MG63 (cell line): ENCODE data around the gene GID8. TPM values are rescaled to one million over a fixed set of nuclear protein-coding genes. Genes with fewer than 3 reads are reported as not detected.
A peak's percentile ranks its signal among the peaks of the same experiment; 100 is the strongest.
"Not testable (repeated sequence)": the region's sequence is repeated elsewhere in the genome, so short reads cannot be mapped to it uniquely, and the experiment has no call there.

Experiments used
- DNase-seq: peaks from one replicate; pipeline ENCODE4 v3.0.0-alpha.2; 2020
- H3K27me3 ChIP-seq: fragments of 250-450 bp; sonication (Bioruptor Pico); 2 replicates; pipeline ENCODE4 v1.5.1; 2020; ENCODE audit warnings: mild to moderate bottlenecking, moderate library complexity
- H3K36me3 ChIP-seq: fragments of 250-450 bp; sonication (Bioruptor Pico); 2 replicates; pipeline ENCODE4 v1.5.1; 2020; ENCODE audit warnings: mild to moderate bottlenecking, moderate library complexity
- H3K4me3 ChIP-seq: fragments of 250-450 bp; sonication (Bioruptor Pico); 2 replicates; pipeline ENCODE4 v1.5.1; 2020; ENCODE audit warnings: mild to moderate bottlenecking, moderate library complexity
- H3K9me3 ChIP-seq: fragments of 250-450 bp; sonication (Bioruptor Pico); 2 replicates; pipeline ENCODE4 v1.5.1; 2020; ENCODE audit warnings: mild to moderate bottlenecking, moderate library complexity
- total RNA-seq: library from RNA; depleted of rRNA; stranded (reverse); fragments of >200 nt; shearing (Covaris generic); gene quantifications from 2 replicates; pipeline ENCODE4 v1.2.3, GENCODE V29; 2014; ENCODE audit warnings: low replicate concordance

Gene GID8
- total RNA-seq, 1 experiment from 2014 or later: 36.6 TPM

DNA sequence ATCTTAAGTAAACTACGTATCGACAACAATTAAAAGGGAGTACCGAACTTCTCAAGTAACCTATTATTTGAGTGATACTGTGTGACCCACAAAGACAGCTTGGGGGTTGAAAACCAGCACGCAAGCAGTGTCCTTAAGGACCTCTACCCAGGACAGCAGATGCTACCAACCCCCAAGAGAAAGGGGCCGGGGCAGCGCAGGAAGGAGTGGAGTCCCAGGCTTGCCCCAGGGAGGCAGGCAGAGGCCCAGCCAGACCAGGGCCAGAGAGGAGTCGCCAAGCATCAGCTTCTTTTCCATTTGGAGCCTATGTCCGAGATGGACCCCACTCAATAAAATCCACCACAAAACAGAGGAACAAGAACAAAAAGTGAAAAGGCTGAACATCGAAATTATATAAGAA is 23.5 kb upstream of the GID8 start:
- no peak overlapping the region for H3K4me3 ChIP-seq
- DNase-seq: no peak
- no peaks in the 10 kb centered on the region for H3K9me3 ChIP-seq
- peaks cover 49% of the 10 kb centered on the region for H3K36me3 ChIP-seq
- H3K27me3 ChIP-seq: no peaks in the 10 kb centered on the region

DNA sequence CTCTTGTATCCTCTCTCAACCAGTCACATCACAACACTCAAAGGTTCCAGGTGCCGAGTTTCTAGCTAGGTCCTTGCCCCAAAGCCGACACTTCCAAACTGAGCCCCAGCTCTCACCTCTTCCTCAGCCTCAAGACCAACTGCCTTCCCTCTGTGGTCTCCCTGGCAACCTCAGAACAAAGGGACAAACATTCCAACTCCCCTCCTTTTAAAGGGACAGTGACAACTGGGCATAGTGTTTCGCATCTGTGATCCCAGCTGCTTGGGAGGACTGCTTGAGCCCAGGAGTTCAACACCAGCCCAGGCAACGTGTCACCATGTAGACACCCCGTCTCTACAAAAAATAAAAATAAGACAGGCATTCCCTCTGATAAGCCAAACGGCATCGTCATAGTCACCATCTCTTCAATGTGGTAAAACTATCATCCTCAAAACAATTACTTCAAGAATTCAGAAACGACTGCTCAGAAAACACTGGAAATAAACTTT is 22.9 kb upstream of the GID8 start:
- no peaks in the 10 kb centered on the region for H3K27me3 ChIP-seq
- H3K4me3 ChIP-seq: no peak overlapping the region
- DNase-seq: no peak
- H3K9me3 ChIP-seq: no peaks in the 10 kb centered on the region
- H3K36me3 ChIP-seq: peaks cover 43% of the 10 kb centered on the region

DNA sequence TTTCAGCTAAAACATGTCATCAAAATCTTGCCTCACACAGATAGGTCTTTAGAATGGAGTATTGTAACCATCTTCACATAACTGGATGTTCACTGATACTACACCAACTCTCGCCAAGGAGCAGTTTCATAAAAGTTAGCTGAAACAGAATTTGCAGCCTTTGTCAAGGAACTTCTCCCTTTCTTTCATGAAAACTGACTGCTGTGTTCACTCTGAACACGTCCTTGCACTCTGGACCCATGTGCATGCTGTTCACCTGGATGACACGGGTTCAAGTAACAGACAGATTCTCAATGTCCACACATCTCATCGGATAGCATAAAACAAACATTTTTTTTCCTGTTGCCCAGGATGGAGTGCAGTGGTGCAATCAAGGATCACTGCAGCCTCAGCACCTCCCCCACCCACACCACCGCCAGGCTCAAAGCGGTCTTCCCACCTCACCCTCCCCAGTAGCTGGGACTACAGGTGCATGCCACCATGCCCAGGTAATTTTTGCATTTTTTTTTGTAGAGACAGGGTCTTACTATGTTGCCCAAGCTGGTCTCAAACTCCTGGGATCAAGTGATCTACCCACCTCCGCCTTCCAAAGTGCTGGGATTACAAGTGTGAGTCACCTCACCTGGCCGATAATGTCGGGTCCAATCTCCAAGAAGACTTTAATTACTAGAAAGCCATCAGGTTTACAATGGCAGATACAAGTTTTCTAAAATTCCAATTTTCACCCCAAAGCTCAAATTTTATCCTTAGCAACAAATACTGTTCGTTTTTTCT is 21.1 kb upstream of the GID8 start:
- Histone ChIP-seq H3K4me3 (no peak overlapping the region), H3K9me3 (no peaks in the 10 kb centered on the region), H3K27me3 (no peaks in the 10 kb centered on the region), H3K36me3 (peaks cover 27% of the 10 kb centered on the region)
- no peak for DNase-seq

DNA sequence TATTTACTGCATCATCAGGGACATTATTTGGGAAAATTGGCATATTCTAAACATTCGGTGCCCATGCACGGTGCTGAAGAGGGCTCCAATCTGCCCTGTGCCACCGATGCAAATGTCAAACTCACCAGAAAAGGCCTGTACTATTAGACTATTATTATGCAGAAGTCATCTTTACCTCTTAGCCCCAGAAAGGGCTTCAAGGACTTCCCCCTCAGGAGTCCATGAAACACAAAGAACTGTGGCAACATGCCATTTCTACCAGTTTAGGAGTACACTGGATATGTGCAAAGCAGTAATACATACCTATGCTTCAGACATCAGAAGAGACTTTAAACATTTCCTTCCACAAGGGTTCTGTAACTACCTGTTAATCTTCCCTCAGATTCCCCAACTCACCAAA is 20.2 kb upstream of the GID8 start:
- Histone ChIP-seq H3K9me3 (no peaks in the 10 kb centered on the region), H3K4me3 (no peak overlapping the region), H3K27me3 (no peaks in the 10 kb centered on the region), H3K36me3 (peaks cover 20% of the 10 kb centered on the region)
- DNase-seq: no peak

DNA sequence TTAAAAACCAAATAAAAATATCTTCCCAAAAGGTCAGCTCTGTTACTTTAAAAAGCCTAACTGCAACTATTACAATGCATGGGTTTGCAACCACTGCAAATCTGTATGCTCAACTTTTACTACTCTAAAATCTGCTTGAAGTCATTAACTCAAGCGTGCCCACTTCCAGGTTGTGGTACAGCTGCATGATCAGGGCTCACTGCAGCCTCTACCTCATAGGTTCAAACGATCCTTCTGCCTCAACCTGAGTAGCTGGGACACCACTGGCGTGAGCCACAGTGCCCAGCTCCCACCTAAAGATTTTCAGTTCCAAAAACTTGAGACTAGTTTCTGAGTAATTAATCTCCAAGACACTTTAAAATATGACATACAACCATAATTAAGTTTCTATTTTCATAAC is 19.8 kb upstream of the GID8 start:
- no peaks in the 10 kb centered on the region for H3K9me3 ChIP-seq
- peaks cover 16% of the 10 kb centered on the region for H3K36me3 ChIP-seq
- no peak overlapping the region for H3K4me3 ChIP-seq
- DNase-seq: no peak
- H3K27me3 ChIP-seq: no peaks in the 10 kb centered on the region

DNA sequence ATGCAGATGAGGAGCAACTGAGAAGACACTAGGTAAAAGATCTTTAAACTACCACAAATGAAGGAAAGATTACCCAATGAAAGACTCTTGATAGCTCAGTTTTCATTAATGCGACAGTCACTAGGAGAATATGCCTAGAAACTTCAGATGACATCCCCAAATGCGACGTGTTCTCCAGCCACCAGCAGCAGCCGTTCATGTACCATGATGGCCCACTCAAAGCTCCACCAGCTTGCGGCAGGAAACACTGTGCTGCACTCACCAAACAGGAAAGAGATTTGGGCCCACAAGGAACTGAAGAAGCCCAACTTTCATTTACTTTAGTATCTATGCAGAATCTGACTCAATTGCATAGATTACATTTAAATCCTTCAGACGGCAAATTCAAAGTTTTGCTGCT is 19.1 kb upstream of the GID8 start:
- no peaks in the 10 kb centered on the region for H3K27me3 ChIP-seq
- DNase-seq: no peak
- no peak overlapping the region for H3K4me3 ChIP-seq
- no peaks in the 10 kb centered on the region for H3K9me3 ChIP-seq
- H3K36me3 ChIP-seq: peaks cover 11% of the 10 kb centered on the region

DNA sequence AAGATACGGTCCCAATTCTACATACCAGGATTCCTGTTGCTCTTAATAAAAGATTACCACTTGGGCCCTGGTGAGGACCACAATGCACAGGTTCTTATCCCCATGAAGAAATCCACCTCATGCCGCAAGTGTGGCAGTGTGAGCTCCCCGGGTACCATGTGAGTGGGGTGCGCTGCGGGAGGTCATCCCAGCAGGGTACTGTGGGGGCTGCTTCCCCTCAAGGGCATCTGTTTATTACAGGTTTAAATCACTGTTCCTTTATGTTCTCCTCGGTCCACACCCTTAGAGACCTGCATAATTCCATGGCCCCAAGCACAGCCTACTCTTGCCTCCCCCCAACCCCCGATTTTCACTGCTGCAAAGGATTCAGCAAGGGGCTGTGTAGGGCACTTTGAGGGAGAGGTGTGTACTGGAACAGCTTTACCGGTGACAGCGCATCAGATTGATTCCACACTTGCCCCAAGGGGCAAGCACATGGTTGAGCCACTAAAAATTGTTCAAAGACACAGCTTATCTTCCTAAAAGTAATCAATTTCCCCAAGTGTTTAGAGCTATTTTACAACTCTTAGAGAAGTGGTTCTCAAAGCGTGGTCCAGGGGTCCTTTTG is 17.8 kb upstream of the GID8 start:
- Histone ChIP-seq H3K36me3 (peaks cover 4% of the 10 kb centered on the region; the same call in 1 of the 2 replicates), H3K27me3 (no peaks in the 10 kb centered on the region), H3K9me3 (no peaks in the 10 kb centered on the region), H3K4me3 (no peak overlapping the region)
- DNase-seq: no peak

DNA sequence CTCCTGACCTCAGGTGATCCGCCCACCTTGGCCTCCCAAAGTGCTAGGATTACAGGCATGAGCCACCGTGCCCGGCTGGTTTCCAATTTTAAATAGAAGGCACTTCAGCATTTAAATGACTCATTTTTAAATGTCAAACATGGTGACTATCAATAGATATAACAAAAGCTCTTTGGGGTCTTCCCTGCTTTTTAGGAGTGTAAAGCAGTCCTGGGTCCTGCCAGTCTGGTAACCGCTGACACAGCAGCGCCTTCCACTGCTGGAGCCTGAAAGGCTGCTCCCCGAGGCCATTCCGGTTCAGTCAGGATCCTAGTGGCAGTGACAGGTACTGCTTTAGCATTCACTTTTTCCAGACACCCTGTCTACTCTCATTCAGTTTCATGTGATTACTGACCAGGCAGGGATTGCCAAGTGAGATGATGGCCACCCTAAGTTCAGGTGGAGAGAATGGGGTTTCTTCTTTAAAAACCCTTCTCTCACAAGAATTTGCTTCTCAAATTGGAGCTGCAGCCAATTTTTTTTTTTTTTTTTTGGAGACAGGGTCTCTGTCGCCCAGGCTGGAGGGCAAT is 16.7 kb upstream of the GID8 start:
- Histone ChIP-seq H3K36me3 (peaks cover 8% of the 10 kb centered on the region; the same call in 1 of the 2 replicates), H3K4me3 (no peak overlapping the region), H3K9me3 (no peaks in the 10 kb centered on the region), H3K27me3 (no peaks in the 10 kb centered on the region)
- DNase-seq: peak; percentile 49

DNA sequence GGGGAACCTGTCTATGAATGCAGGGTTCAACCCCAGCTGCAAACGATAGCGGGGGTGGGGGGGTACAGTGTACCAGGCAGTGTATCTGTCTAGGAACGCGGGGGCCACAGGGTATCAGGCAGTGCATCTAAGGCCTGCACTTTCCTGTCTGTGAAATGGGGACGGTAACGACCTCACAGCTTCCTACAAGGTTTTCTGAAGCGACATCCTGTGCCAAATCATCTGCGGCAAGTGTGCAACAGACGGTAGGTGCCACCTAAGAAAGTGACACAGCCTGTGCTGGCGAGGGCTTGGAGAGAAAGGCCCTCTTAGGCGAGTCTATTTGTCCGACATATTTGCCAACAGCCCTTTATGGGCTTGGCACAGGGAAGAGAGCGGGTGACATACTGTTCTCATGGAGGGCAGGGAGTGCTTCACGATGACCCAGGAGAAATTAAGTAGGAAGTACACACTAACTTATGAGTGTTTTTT is 15.5 kb upstream of the GID8 start:
- DNase-seq: no peak
- Histone ChIP-seq H3K36me3 (peaks cover 8% of the 10 kb centered on the region), H3K4me3 (no peak overlapping the region), H3K9me3 (no peaks in the 10 kb centered on the region), H3K27me3 (no peaks in the 10 kb centered on the region)

DNA sequence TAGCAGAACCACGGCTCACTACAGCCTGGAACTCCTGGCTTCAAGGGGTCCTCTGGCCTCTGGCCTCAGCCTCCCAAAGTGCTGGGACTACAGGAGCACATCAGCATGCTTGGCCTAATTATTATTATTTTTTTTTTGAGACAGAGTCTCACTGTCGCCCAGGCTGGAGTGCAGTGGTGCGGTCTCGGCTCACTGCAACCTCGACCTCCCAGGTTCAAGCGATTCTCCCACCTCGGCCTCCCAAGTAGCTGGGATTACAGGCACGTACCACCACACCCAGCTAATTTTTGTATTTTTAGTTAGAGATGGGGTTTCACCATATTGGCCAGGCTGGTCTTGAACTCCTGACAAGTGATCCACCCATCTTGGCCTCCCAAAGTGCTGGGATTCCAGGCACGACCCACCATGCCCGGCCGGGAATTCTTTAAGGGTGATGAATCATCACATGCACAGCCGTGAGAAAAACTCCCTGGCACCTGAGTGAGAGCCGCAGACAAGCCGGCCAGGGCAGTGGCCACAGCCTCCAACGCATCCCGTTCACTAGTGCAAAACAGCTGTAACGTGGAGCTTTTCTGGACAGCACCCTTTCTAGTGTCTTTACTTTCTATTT is 14.8 kb upstream of the GID8 start:
- not testable (repeated sequence) for H3K9me3 ChIP-seq, H3K4me3 ChIP-seq, H3K27me3 ChIP-seq, H3K36me3 ChIP-seq
- peak; percentile 92 for DNase-seq

DNA sequence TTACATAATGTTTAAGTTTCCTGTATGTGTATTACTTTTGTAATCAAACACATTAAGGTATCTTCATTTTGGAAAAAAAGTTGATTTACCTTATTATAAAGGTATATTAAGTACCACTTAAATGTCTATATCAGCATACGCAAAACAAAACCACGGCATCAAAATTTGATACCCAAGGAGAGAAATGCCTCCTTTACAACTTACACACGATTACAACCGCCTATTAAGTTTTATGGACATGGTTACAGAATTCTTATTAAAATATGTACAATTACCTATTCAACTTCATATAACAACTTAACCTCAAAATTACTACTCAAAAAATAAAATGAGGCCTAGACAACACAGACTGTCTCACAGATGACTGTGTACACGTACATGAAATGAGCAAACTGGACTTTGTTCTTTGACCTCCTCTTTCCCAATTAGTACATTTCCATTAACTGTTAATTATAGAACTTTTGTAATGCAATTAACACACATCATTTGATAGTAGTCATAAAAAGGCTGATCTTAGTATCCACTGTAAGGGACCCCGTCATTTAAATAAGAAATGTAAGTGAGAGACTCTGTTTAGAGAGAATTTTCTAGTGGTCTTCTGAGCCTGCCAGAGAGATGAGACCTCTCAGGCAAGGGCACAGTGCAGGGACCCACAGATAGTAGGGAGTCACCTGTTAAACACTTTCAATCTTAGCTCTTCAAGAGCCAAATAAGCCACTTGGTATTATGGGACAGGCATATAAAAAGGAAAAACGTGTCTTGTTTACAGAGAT is 14.1 kb upstream of the GID8 start:
- DNase-seq: no peak
- Histone ChIP-seq H3K27me3 (no peaks in the 10 kb centered on the region), H3K36me3 (peaks cover 7% of the 10 kb centered on the region), H3K9me3 (no peaks in the 10 kb centered on the region), H3K4me3 (peak overlapping the region; percentile 88)

DNA sequence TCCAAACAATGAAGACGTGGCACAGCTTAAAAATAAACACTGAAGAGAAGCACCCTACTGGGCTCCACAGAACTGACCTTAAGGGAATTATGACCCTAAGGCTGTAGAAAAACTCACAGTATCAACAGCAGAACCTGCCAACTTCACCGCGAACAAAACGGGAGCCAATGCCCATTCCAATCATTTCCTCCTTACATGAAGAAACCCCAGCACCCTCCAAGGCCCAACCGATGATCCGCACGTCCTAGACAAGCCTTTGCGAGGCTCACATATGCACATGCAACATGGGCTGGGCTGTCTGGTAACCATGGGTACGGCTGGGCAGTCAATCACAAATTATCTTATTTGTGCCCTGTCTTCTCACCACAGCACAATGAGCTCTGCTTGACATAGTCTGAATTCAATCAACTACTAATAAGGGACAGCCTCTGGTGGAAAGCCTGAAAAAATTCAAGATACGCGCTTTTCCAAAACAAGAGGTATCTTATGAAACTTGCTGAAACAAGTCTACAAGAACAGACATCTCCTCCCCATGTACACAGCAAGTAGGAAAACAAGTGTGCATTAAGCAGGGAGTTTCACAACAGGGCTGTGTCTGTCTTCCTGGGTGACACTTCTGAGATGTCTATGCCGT is 13.4 kb upstream of the GID8 start:
- peak; percentile 87 for DNase-seq
- Histone ChIP-seq H3K4me3 (peak overlapping the region; percentile 88), H3K27me3 (no peaks in the 10 kb centered on the region), H3K36me3 (peaks cover 7% of the 10 kb centered on the region), H3K9me3 (no peaks in the 10 kb centered on the region)

DNA sequence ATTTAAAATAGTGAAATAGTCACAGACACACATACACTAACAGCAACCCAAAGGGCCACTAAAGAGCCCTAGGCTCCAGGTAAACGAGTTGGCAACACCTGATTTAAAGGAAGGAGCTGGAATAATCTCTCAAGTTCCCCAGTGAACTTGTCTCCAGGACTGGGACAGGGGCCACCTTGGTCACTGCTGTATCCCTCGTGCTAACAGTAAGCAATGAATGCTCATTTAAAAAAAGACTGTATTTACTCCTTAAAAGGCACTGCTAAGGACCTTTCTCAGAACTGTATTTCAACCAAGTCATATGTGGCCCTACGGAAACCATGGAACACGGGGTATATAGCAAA is 12.9 kb upstream of the GID8 start:
- no peaks in the 10 kb centered on the region for H3K27me3 ChIP-seq
- no peak for DNase-seq
- H3K4me3 ChIP-seq: peak overlapping the region; percentile 88
- peaks cover 7% of the 10 kb centered on the region for H3K36me3 ChIP-seq
- H3K9me3 ChIP-seq: no peaks in the 10 kb centered on the region

DNA sequence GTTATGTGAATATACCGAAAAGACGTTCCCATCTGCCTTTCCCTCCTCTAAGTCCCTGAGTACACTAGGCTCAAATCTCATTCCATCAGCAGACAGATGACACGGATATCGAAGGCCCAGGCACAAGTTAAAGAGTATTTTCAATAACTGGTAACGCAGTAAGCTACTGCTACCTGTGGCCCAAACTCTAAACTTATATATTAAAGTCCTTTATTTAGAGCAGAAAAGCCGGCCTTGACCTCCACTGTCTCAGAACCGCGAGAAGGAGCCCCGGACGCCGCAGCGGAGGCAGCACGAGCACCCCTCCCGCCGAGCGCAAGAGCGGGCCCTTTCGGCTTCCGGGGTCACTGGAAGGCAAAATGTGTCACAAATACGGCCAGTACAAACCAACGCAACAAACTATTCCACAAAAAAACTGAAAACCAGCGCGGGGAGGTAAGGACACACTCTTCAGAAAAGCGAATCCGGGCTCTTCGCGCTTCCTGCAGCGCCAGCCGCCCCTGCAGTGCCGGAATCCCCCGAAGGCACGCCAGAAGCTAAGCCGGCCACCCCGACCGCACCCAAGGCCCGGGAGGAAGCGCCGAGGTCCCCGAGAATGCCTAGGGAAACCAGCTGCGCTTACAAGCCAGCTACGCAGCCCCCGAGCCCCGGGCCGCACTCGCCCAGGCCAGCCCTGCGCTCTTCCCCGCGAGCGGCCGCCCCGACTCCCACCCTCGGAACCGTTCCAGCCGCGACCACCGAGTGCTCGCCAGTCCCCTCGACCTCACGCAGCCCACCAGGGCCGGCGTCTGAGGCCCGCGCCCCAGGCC is 12.3 kb upstream of the GID8 start:
- no peaks in the 10 kb centered on the region for H3K9me3 ChIP-seq
- H3K36me3 ChIP-seq: peaks cover 5% of the 10 kb centered on the region
- H3K27me3 ChIP-seq: no peaks in the 10 kb centered on the region
- DNase-seq: peak; percentile 54
- H3K4me3 ChIP-seq: peak overlapping the region; percentile 88

DNA sequence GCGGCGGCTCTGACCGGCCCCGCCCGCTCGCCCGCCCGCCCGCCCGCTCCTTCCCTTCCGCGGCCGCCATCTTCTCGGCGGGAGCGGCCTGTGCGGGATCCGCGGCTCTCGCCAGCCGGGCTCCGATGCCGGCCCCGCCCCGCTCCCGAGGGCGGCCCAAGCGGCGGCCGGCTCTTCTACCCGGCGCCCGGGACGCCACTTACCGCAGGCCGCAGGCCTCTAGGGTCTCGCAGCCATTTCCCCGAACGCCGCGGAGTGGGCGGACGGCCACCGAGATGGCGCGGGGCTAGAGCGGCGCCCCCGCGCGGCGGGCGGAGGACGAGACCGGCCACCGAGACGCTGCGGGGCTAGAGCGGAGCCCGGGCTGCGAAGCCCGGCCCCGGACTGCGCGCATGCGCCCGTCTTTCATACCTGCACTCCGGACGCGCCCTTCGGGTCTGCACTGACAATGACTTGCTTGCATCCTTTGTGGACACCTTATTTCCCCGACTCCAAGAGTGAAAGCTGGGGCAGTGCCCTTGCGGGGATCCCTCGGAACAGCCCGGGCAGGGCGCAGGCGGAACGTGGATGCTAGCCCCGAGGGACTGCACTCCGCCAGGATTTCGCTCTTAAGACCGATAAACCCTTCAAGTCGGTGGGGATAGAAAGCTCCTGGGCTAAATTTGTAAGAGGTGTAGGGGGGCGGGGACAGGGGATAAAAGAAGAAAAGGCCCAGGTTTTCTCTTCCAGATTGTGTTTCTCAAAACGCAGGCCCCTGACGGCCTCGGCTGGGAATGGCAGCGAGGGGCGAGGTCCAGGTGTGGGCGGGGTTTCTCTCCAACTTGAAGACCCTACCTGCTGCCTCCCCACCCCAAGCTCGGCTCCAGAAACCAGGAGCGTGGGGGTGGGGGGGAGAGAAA is 11.5 kb upstream of the GID8 start, which contains the start of gene DIDO1:
TSS of gene DIDO1 (minus strand) at position 277 of the 899 bp plus-strand sequence.
- H3K27me3 ChIP-seq: no peaks in the 10 kb centered on the region
- peak; percentile 87 for DNase-seq
- H3K36me3 ChIP-seq: peaks cover 5% of the 10 kb centered on the region
- H3K4me3 ChIP-seq: peak within 1 kb of the TSS; percentile 88
- H3K9me3 ChIP-seq: no peaks in the 10 kb centered on the region
